ENCODE results near the gene BABAM2. TPM values are rescaled to one million over a fixed set of nuclear protein-coding genes. Genes with fewer than 3 reads are reported as not detected.

BABAM2 gene
- total and polyA plus RNA-seq, 10 of the 15 experiments (the other 5 are each of a cell fraction or from before 2014, with no cell fraction given): 30.7 to 59.9 (median 44.5) TPM

DNA sequence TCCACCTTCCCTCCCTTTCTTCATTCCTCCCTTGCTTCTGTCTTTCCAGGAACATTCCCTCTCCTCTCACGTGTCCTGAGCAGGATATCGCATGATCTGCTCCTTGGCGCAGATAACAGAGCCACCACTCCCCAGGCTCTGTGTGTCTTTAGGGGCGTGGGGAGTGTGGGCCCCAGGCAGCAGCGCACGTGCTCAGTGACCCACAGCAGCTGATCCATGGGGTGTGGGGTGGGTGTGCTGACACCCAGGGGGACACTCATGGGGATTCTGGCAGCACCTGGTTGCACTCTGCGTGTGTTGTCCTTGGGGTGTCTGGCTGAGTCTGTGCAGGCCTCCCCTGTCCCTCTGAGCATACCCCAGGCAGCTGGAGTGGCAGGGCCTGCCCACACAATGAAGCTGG, 492.2 kb downstream of the BABAM2 start (continued):
- TF ChIP-seq, protein P1, sequence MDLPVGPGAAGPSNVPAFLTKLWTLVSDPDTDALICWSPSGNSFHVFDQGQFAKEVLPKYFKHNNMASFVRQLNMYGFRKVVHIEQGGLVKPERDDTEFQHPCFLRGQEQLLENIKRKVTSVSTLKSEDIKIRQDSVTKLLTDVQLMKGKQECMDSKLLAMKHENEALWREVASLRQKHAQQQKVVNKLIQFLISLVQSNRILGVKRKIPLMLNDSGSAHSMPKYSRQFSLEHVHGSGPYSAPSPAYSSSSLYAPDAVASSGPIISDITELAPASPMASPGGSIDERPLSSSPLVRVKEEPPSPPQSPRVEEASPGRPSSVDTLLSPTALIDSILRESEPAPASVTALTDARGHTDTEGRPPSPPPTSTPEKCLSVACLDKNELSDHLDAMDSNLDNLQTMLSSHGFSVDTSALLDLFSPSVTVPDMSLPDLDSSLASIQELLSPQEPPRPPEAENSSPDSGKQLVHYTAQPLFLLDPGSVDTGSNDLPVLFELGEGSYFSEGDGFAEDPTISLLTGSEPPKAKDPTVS (IDR thresholded peaks at IDR 0.05; ENCODE audit: low read depth, low read length): no peak

DNA sequence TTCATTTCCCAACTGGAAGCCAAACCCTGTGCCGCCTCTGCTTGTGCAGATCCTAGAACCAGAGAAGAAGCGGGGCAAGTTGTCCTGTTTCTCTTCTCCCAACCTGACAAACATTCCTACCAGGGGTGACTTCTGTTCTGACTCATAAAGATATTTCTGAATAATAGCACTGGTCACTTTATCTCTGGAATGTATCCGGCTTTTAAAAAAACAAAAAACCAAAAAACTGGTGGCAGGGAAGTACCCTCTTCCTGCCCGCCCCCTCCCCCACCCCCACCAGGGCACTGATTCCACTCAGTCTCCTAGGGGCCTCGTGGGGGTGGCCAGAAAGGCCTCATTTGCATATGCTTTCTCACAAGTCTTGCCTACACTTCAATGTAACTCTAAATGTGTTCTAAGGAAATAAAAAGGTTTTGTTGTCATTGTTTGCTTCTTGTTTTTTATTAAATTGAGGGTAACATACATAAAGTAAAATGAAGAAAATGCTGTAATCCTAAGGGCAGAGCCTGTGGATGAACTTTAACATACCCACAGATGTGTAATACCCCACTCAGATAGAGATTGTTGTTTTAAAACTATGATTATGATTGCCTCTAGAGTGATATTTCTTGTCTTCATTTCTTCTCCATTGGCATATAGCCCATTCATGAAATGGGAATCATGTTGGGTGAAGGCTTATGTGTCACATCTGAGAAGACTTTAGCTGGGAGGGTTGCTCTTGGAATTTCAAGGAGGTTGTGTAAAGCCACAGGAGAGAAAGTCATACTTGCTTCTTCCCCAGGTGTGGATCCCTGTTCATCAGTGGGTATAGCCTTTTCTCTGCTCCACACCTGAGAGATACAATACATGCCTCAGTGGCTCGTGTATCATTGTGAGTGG, 496.8 kb downstream of the BABAM2 start:
- TF ChIP-seq ESRRA (IDR thresholded peaks at IDR 0.05; ENCODE audit: low read length) (no peak), SUZ12 (IDR thresholded peaks at IDR 0.05; ENCODE audit: unreplicated experiment) (no peak), TCF7 (IDR thresholded peaks at IDR 0.05; ENCODE audit: borderline replicate concordance) (no peak), BCL11A (IDR thresholded peaks at IDR 0.05; ENCODE audit: low read depth, low read length) (no peak)
- POLR2A ChIA-PET: no interaction called here
- no peak for ATAC-seq
- 0 out of 2 replicates have a peak, but pooled peaks cover 4% of the 10 kb centered on the region for H3K4me1 ChIP-seq (ENCODE audit: control insufficient read depth, insufficient read depth, low read length)
- CTCF ChIA-PET: no interaction called here
- RAD21 ChIA-PET (ENCODE audit: unreplicated experiment): no interaction called here
- no peak overlapping the region for H3K9ac ChIP-seq (ENCODE audit: control insufficient read depth, insufficient read depth, low read length)
- DNase-seq (ENCODE audit: low read depth, low spot score): no peak
- in situ Hi-C loops (cut with MboI): no loop called here
- no peaks in the 10 kb centered on the region for H3K79me2 ChIP-seq (ENCODE audit: control insufficient read depth, insufficient read depth, low read length)
- 46% methylated on average over 6 of the region's 6 CpGs for WGBS (ENCODE audit: insufficient coverage, insufficient replicate concordance, low lambda C conversion rate, missing lambda C conversion rate)
- H2AFZ ChIP-seq (ENCODE audit: control insufficient read depth, low read depth, low read length): no peak overlapping the region
- H3K9me3 ChIP-seq (replicated peaks; ENCODE audit: control insufficient read depth, insufficient read depth, low read length): no peaks in the 10 kb centered on the region
- no peak overlapping the region for H3K4me2 ChIP-seq (ENCODE audit: control insufficient read depth, insufficient read depth)
- H3K4me3 ChIP-seq: no peak overlapping the region
- no peaks in the 10 kb centered on the region for H4K20me1 ChIP-seq (ENCODE audit: control insufficient read depth, insufficient read depth)
- FAIRE-seq: no peak
- BruUV-seq (replicated peaks): no TSS peak
- SMC1A ChIA-PET (ENCODE audit: uncharacterized antibody, unreplicated experiment): no interaction called here
- peaks cover 0 to 4% of the 10 kb centered on the region in 2 experiments; a peak in 1 of 4 replicates for H3K27me3 ChIP-seq (replicated peaks in 1 of 2; ENCODE audit: control insufficient read depth in 2 of 2, insufficient read depth in 2 of 2, low read length in 1 of 2)
- H3K36me3 ChIP-seq (ENCODE audit: control insufficient read depth in 2 of 2, insufficient read depth in 2 of 2, low read length in 1 of 2): no peaks in the 10 kb centered on the region
- intact Hi-C loops (cut with micrococcal nuclease; ENCODE audit: unreplicated experiment): no loop called here
- no peak overlapping the region for H3K27ac ChIP-seq (ENCODE audit: control insufficient read depth, insufficient read depth)

Small RNAs within 50 kb of the gene (microRNA-seq; reads per million reads assigned to microRNA genes)
- not detected for gene MIR4263

Small RNAs within 50 kb of the gene (small RNA-seq; reads per million reads assigned to genes)
- gene MIR4263: not detected
- not detected for gene RF02271

Other genes starting within 250 kb of the BABAM2 start
- 23.5 and 27.0 TPM in 2 replicates for gene SUPT7L, start 227.1 kb upstream of the BABAM2 start, total RNA-seq (2014; rRNA removed)
- gene SUPT7L, start 227.1 kb upstream of the BABAM2 start, total RNA-seq (2014; rRNA removed; fragmentation: Illumina TruSeq; extraction: Trizol): 20.5 and 22.6 TPM in 2 replicates
- 19.3 and 19.7 TPM in 2 replicates for gene SUPT7L, start 227.1 kb upstream of the BABAM2 start, total RNA-seq (2021)
- 43.7 and 44.7 TPM in 2 replicates for gene SUPT7L, start 227.1 kb upstream of the BABAM2 start, polyA plus RNA-seq (2011; rRNA removed)
- 29.2 and 33.4 TPM in 2 replicates for gene SUPT7L, start 227.1 kb upstream of the BABAM2 start, polyA plus RNA-seq (2014; fragmentation: Illumina TruSeq; extraction: Trizol)
- 10 to 100 TPM; 10.2 to 13.3 TPM for gene SUPT7L, start 227.1 kb upstream of the BABAM2 start, polyA plus RNA-seq (2014; fragmentation: Nextera tagmentation; extraction: Ambion mirVana)
- 24.2 and 25.1 TPM in 2 replicates for gene SUPT7L, start 227.1 kb upstream of the BABAM2 start, polyA plus RNA-seq (2014; rRNA removed)
- gene SUPT7L, start 227.1 kb upstream of the BABAM2 start, polyA plus RNA-seq (2016; fragmentation: Nextera tagmentation; extraction: Ambion mirVana): 10 to 100 TPM; 18.4 to 20.0 TPM
- gene SLC4A1AP, start 226.8 kb upstream of the BABAM2 start, total RNA-seq (2014; rRNA removed): 22.5 and 23.3 TPM in 2 replicates
- 28.2 and 30.0 TPM in 2 replicates for gene SLC4A1AP, start 226.8 kb upstream of the BABAM2 start, total RNA-seq (2014; rRNA removed; fragmentation: Illumina TruSeq; extraction: Trizol)
- 17.3 and 17.9 TPM in 2 replicates for gene SLC4A1AP, start 226.8 kb upstream of the BABAM2 start, total RNA-seq (2021)
- 16.7 and 24.3 TPM in 2 replicates for gene SLC4A1AP, start 226.8 kb upstream of the BABAM2 start, polyA plus RNA-seq (2011; rRNA removed)
- gene SLC4A1AP, start 226.8 kb upstream of the BABAM2 start, polyA plus RNA-seq (2014; fragmentation: Illumina TruSeq; extraction: Trizol): 28.0 and 31.4 TPM in 2 replicates
- 10 to 100 TPM in 1 of 2 experiments, 1 to 10 TPM in 1; 6.5 to 16.4 TPM for gene SLC4A1AP, start 226.8 kb upstream of the BABAM2 start, polyA plus RNA-seq (2014; fragmentation: Nextera tagmentation; extraction: Ambion mirVana)
- 18.8 and 20.5 TPM in 2 replicates for gene SLC4A1AP, start 226.8 kb upstream of the BABAM2 start, polyA plus RNA-seq (2014; rRNA removed)
- gene SLC4A1AP, start 226.8 kb upstream of the BABAM2 start, polyA plus RNA-seq (2016; fragmentation: Nextera tagmentation; extraction: Ambion mirVana): 10 to 100 TPM; 27.1 to 30.1 TPM
- gene MRPL33, start 119.0 kb upstream of the BABAM2 start, total RNA-seq (2014; rRNA removed): 73.9 and 86.5 TPM in 2 replicates
- 184 and 189 TPM in 2 replicates for gene MRPL33, start 119.0 kb upstream of the BABAM2 start, total RNA-seq (2014; rRNA removed; fragmentation: Illumina TruSeq; extraction: Trizol)
- 45.5 and 50.1 TPM in 2 replicates for gene MRPL33, start 119.0 kb upstream of the BABAM2 start, total RNA-seq (2021)
- gene MRPL33, start 119.0 kb upstream of the BABAM2 start, polyA plus RNA-seq (2011; rRNA removed): 83.1 and 135 TPM in 2 replicates
- 135 and 166 TPM in 2 replicates for gene MRPL33, start 119.0 kb upstream of the BABAM2 start, polyA plus RNA-seq (2014; fragmentation: Illumina TruSeq; extraction: Trizol)
- 100 to 1,000 TPM; 291 to 318 TPM for gene MRPL33, start 119.0 kb upstream of the BABAM2 start, polyA plus RNA-seq (2014; fragmentation: Nextera tagmentation; extraction: Ambion mirVana)
- 83.9 and 125 TPM in 2 replicates for gene MRPL33, start 119.0 kb upstream of the BABAM2 start, polyA plus RNA-seq (2014; rRNA removed)
- gene MRPL33, start 119.0 kb upstream of the BABAM2 start, polyA plus RNA-seq (2016; fragmentation: Nextera tagmentation; extraction: Ambion mirVana): 100 to 1,000 TPM; 278 to 281 TPM
- gene RBKS, start 342 bp upstream of the BABAM2 start, total RNA-seq (2014; rRNA removed): 0.98 and 1.5 TPM in 2 replicates
- gene RBKS, start 342 bp upstream of the BABAM2 start, total RNA-seq (2014; rRNA removed; fragmentation: Illumina TruSeq; extraction: Trizol): 0.81 and 1.0 TPM in 2 replicates
- 0.88 and 1.7 TPM in 2 replicates for gene RBKS, start 342 bp upstream of the BABAM2 start, total RNA-seq (2021)
- gene RBKS, start 342 bp upstream of the BABAM2 start, polyA plus RNA-seq (2011; rRNA removed): 1.0 and 1.1 TPM in 2 replicates
- 0.72 and 1.2 TPM in 2 replicates for gene RBKS, start 342 bp upstream of the BABAM2 start, polyA plus RNA-seq (2014; fragmentation: Illumina TruSeq; extraction: Trizol)
- gene RBKS, start 342 bp upstream of the BABAM2 start, polyA plus RNA-seq (2014; fragmentation: Nextera tagmentation; extraction: Ambion mirVana): under 1 TPM; 0.39 to 0.84 TPM
- gene RBKS, start 342 bp upstream of the BABAM2 start, polyA plus RNA-seq (2014; rRNA removed): 0.71 and 1.4 TPM in 2 replicates
- 1 to 10 TPM in 1 of 2 experiments, under 1 TPM in 1; 1.00 to 1.8 TPM for gene RBKS, start 342 bp upstream of the BABAM2 start, polyA plus RNA-seq (2016; fragmentation: Nextera tagmentation; extraction: Ambion mirVana)